EH (cell line): ENCODE data around the gene CDK7.

ENCODE experiments used
- DNase-seq: peaks from one replicate; pipeline ENCODE4 v3.0.0-alpha.2; 2015; ENCODE audit warnings: low read depth

The CDK7 gene

DNA sequence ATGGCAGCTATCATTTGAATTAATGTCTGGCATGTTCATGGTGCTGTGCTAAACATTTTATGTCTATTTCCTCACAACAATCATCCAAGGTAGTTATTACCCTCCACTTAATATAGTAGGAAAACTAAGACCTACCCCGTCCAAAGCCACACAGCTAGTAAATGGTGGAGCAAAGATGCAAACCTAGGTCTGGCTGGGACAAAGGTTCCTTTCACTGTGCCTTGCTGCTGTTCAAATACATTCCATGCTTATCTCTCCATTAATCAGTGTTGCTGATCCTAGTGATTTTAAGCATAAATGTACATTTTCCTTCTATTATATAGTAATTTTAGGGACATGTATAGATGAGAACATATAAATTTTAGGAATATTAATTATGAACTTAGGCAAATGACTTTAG lies 59.2 kb downstream of the CDK7 start:
- DNase-seq: no peak

DNA sequence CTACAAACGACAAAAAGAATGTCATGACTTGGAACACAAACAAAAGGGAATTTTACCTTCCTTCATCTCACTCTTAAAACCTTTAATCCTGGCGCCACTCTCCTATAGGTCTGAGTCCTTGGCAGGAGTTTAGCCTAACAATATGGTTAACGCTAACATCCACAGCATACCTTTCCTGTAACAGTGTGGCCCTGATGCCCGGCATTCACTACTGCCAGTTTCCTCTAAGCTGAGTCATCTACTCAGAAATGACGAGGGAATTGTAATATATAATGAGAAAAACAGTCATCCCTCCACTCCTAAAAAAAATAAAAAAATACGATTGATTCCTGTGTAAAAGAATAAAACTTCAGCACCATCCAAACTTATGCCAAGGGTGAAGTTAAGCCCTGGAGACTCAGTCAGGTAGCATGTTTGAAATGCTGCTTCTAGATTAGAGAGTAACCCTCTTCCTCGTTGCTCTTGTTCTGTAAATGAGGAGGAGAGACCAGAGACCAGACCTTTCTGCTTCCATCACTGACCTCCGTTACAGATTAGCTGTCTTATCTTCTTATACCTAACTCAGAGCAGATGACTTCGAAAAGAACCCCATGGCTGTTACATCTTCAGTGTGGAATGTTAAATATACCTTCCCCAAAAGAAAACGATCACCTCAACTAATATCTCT lies 60.5 kb downstream of the CDK7 start:
- peak; percentile 50 for DNase-seq

DNA sequence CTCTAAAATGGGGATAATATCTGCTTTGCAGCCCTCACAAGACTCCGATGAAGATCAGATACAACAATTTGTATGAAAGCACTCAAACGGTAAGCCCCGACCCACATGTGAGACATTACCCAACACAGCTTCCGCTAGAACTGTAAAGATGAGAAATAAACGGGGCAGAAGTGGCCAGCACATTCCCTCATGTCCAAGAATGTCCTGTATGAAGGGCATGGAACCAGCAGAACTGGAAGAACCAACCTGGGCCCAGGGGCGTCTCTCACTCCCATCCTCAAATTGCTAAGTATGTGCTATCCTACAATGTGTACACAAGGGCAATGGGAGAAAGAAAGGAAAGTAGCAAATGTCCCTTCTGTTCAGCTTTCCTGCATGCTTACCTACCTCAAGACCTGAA lies 64.9 kb downstream of the CDK7 start:
- DNase-seq: no peak

DNA sequence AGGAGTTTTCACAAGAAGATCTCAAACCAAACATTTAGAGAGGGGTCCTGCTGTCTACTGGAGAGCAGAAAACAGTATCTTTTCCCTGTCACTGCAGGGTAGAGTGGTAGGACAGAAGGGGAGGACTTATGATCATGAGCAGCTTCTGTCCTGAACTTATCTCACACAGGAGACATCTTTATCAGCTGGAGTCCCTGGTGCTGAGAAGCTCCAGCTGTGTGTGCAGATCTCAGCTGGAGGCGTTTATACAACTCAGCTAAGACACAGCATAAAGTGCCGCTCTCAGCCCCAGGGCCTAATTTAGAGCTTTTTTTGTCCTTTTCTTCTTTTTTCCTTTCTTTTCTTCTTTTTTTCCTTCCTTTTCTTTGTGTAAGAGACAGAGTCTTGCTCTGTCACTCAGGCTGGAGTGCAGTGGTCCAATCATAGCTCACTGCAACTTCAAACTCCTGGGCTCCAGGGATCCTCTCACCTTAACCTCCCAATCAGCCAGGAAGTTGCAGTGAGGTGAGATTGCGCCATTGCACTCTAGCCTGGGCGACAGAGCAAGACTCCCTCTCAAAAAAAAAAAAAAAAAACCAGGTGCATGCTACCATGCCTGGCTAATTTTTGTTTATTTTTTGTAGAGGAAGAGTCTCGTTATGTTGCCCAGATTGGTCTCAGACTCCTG lies 66.0 kb downstream of the CDK7 start:
- no peak for DNase-seq

DNA sequence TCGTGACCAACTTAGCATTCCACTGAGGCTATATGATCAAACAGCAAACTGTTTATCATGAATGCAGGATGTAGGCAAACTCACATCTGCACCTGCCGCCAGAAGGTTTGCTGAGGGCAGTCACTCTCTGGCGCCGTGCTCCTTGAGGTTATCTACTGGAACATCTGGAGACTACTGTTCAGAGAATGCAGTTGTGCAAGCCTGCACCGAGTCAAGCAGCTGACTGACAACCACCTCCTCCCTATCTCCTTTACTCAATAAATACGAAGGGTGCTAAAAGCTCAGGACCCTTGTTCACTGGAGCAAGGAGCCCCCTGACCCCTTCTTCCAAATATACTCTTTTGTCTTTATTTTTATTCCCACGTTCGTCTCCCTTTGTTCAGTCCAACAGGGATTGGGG lies 70.8 kb downstream of the CDK7 start:
- DNase-seq: no peak

DNA sequence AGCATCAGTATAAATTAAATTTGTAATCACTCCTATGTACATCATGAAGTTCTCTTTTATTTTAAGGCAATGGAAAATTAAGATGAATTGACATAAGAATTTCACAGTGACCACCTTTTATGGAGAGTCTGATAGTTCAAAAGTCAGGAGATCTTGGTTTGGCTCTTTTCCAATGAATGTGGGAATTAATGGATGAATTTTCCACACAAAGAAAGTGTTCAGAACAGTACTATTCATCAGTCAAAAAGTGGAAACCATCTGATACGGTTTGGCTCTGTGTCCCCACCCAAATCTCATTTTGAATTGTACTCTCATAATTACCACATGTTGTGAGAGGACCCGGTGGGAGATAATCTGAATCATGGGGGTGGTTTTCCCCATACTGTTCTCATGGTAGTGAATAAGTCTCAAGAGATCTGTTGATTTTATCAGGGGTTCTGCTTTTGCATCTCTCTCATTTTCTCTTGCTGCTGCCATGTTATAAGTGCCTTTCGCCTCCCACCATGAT lies 73.4 kb downstream of the CDK7 start:
- DNase-seq: no peak

DNA sequence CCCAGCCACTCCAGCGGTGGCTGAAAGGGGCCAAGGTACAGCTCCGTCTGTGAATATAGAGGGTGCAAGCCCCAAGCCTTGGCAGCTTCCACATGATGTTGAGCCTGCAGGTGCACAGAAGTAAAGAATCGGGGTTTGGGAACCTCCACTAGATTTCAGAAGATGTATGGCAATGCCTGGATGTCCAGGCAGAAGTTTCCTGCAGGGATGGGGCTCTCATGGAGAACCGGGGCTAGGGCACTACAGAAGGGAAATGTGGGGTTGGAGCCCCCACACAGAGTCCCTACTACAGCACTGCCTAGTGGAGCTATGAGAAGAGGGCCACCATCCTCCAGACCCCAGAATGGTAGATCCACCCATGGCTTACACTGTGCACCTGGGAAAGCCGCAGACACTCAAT lies 74.7 kb downstream of the CDK7 start:
- no peak for DNase-seq

DNA sequence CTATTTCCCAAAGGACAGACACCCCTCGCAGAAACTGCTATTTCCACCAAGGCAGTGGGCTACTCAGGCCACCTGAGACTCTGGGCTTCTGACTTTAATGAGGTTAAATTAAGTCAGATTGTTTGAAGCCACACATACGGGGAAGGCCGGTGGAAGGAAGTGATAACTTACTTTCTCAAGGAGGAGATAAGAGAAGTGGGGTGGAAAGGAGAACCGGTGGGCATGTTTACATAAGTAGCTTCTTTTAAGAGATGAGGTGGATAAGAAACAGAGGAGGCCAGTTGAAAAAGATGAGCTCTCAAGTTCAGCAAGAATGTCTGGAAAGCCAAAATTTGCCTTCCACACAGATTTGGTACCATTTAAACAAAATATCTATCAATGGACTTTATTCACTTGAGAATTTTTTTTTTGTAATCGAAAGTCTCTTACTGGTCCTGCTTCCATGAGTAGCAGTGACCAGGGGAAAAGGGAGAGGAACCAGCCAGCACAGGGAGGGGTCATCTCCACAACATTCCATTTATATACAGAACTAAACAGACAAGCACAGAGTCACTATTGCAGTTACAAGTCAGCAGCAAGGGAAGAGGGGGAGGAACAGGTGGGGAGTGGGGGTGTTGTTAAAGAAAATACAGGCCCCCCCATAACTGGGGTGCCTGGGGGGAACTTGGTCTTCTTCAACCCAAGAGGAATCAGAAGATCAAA lies 77.9 kb downstream of the CDK7 start:
- DNase-seq: no peak

DNA sequence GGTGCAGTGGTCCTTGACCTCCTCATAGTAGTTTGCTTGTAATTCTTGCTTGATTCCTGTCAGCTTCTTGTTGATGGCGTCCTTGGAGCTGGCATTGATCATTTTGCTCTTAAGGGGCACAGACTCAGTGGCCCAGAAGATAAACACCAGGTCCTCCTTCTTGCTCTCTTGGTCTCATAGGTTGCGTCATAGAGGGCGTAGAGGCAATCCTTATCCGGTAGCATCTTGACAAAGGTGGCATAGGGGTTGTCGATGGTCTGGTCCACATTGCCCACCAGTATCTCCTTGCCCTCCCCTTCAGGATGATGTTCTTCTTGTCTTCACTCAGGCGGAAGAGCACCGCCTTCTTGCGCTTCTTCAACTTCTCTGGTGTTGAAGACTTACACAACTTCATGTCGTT lies 78.7 kb downstream of the CDK7 start:
- DNase-seq: no peak

DNA sequence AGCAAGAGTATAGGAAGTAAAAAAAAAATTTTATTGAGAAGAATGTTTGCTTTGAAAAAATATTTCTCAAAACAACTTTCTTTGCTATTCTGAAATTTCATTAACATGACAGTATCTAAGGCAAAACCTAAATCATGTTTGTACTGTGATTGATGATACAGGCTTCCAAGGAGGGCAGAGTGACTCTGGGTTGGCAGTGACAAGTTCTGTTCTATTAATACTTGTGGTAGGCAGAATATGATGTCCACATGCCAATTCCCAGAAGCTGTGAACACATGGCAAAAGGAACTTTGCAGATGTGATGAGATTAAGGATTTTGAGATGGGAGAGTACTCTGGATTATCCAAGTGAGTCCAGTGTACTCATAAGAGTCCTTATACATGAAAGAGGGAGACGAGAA lies 81.3 kb downstream of the CDK7 start:
- no peak for DNase-seq

DNA sequence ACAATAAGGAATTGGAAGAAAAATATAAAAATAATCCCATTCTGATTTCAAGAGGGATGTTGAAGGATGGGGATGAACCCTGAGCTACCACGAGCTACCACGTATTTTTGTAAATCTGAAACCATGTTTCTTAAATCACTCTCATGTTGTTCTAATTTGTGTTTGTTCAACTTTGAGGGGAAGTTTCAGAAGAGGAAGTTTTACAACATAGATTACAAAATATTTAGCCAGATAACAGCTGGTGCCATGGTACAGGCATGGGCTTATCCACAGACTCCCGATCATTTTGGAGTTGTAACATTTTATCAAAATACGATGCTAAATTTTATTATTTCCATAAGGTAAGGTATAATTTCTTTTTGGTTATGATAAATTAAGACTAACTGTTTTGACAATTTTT lies 82.7 kb downstream of the CDK7 start:
- no peak for DNase-seq

DNA sequence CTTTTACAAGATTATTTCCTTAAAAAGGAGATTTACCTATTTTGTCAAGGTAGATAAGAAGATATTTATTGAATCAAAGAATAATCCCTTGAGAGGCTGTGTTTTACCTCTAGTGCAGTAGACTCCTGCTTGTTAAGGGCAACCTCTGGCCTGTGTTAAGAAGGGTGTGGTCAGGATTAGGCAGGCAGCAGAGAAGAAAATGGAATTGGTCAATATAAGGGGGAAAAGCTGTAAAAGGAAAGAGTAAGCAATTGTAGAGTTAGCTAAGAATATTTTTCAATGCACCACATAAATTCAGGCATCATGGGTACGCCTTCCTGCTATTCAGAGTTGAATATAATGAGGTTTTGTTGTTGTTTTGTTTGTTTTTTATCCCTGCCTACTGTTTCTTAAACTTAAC lies 91.7 kb downstream of the CDK7 start:
- DNase-seq: no peak
